ENCODE data around the gene CD99L2. TPM values are rescaled to one million over a fixed set of nuclear protein-coding genes. Genes with fewer than 3 reads are reported as not detected.

The CD99L2 gene
- total and polyA plus RNA-seq, 10 of the 15 experiments (the other 5 are each of a cell fraction or from before 2014, with no cell fraction given), result 1.1 to 22.9 (median 13.0) TPM

DNA sequence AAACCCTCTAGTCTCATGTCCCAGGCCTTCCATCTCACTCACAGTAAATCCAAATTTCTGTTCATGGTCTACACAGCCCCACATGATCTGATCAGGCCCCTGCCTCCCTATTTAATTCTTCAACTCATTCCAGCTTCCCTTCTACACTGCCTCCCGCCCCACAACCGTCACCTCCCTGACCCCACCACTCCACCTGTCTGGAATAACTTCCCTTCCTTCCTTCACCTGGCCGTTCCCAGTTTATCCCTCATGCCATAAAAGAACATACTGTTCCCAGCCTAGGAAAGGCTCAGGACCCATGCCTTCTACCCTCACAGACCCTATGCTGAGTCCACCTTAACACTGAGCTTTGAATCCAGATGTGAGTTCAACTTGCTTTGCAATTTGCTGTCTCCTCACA, 6.8 kb upstream of the CD99L2 start:
- CTCF ChIA-PET, result no interaction called here
- TF ChIP-seq, protein P1, sequence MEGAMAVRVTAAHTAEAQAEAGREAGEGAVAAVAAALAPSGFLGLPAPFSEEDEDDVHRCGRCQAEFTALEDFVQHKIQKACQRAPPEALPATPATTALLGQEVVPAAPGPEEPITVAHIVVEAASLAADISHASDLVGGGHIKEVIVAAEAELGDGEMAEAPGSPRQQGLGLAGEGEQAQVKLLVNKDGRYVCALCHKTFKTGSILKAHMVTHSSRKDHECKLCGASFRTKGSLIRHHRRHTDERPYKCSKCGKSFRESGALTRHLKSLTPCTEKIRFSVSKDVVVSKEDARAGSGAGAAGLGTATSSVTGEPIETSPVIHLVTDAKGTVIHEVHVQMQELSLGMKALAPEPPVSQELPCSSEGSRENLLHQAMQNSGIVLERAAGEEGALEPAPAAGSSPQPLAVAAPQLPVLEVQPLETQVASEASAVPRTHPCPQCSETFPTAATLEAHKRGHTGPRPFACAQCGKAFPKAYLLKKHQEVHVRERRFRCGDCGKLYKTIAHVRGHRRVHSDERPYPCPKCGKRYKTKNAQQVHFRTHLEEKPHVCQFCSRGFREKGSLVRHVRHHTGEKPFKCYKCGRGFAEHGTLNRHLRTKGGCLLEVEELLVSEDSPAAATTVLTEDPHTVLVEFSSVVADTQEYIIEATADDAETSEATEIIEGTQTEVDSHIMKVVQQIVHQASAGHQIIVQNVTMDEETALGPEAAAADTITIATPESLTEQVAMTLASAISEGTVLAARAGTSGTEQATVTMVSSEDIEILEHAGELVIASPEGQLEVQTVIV (IDR thresholded peaks at IDR 0.05; ENCODE audit: borderline replicate concordance, partially characterized antibody), result no peak
- TF ChIP-seq TAF1 (IDR thresholded peaks at IDR 0.05; ENCODE audit: borderline replicate concordance, low read depth, low read length) (no peak), TCF7 (IDR thresholded peaks at IDR 0.05; ENCODE audit: borderline replicate concordance) (no peak), KAT2A (conservative IDR thresholded peaks at IDR 0.05; ENCODE audit: control insufficient read depth, low read depth, low read length) (no peak), SPI1 (IDR thresholded peaks at IDR 0.05; ENCODE audit: borderline replicate concordance, insufficient read depth, low read depth, low read length) (no peak), ETV6 (conservative IDR thresholded peaks at IDR 0.05 in 1 of 2, IDR thresholded peaks at IDR 0.05 in 1 of 2; ENCODE audit: borderline replicate concordance in 1 of 2, low read depth in 1 of 2) (no peak), STAT3 (IDR thresholded peaks at IDR 0.05; ENCODE audit: low read depth, low read length) (no peak), CREB1 (IDR thresholded peaks at IDR 0.05; ENCODE audit: low read depth) (no peak), SIX5 (IDR thresholded peaks at IDR 0.05; ENCODE audit: low read depth, low read length, severe bottlenecking) (no peak), JUND (IDR thresholded peaks at IDR 0.05; ENCODE audit: low read depth, low read length) (no peak), RCOR1 (conservative IDR thresholded peaks at IDR 0.05; ENCODE audit: low read depth, low read length) (no peak)
- TF ChIP-seq, protein P2, sequence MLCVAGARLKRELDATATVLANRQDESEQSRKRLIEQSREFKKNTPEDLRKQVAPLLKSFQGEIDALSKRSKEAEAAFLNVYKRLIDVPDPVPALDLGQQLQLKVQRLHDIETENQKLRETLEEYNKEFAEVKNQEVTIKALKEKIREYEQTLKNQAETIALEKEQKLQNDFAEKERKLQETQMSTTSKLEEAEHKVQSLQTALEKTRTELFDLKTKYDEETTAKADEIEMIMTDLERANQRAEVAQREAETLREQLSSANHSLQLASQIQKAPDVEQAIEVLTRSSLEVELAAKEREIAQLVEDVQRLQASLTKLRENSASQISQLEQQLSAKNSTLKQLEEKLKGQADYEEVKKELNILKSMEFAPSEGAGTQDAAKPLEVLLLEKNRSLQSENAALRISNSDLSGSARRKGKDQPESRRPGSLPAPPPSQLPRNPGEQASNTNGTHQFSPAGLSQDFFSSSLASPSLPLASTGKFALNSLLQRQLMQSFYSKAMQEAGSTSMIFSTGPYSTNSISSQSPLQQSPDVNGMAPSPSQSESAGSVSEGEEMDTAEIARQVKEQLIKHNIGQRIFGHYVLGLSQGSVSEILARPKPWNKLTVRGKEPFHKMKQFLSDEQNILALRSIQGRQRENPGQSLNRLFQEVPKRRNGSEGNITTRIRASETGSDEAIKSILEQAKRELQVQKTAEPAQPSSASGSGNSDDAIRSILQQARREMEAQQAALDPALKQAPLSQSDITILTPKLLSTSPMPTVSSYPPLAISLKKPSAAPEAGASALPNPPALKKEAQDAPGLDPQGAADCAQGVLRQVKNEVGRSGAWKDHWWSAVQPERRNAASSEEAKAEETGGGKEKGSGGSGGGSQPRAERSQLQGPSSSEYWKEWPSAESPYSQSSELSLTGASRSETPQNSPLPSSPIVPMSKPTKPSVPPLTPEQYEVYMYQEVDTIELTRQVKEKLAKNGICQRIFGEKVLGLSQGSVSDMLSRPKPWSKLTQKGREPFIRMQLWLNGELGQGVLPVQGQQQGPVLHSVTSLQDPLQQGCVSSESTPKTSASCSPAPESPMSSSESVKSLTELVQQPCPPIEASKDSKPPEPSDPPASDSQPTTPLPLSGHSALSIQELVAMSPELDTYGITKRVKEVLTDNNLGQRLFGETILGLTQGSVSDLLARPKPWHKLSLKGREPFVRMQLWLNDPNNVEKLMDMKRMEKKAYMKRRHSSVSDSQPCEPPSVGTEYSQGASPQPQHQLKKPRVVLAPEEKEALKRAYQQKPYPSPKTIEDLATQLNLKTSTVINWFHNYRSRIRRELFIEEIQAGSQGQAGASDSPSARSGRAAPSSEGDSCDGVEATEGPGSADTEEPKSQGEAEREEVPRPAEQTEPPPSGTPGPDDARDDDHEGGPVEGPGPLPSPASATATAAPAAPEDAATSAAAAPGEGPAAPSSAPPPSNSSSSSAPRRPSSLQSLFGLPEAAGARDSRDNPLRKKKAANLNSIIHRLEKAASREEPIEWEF (IDR thresholded peaks at IDR 0.05; ENCODE audit: insufficient replicate concordance, low read depth, low read length), result no peak
- TF ChIP-seq, protein P3, sequence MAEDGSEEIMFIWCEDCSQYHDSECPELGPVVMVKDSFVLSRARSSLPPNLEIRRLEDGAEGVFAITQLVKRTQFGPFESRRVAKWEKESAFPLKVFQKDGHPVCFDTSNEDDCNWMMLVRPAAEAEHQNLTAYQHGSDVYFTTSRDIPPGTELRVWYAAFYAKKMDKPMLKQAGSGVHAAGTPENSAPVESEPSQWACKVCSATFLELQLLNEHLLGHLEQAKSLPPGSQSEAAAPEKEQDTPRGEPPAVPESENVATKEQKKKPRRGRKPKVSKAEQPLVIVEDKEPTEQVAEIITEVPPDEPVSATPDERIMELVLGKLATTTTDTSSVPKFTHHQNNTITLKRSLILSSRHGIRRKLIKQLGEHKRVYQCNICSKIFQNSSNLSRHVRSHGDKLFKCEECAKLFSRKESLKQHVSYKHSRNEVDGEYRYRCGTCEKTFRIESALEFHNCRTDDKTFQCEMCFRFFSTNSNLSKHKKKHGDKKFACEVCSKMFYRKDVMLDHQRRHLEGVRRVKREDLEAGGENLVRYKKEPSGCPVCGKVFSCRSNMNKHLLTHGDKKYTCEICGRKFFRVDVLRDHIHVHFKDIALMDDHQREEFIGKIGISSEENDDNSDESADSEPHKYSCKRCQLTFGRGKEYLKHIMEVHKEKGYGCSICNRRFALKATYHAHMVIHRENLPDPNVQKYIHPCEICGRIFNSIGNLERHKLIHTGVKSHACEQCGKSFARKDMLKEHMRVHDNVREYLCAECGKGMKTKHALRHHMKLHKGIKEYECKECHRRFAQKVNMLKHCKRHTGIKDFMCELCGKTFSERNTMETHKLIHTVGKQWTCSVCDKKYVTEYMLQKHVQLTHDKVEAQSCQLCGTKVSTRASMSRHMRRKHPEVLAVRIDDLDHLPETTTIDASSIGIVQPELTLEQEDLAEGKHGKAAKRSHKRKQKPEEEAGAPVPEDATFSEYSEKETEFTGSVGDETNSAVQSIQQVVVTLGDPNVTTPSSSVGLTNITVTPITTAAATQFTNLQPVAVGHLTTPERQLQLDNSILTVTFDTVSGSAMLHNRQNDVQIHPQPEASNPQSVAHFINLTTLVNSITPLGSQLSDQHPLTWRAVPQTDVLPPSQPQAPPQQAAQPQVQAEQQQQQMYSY (CRISPR knock-in tag; IDR thresholded peaks at IDR 0.05), result no peak

More for the DNA sequence above, 6.8 kb upstream of the CD99L2 start:
- ChIA-PET RAD21 (ENCODE audit: unreplicated experiment) (no interaction called here), POLR2A (no interaction called here), SMC1A (ENCODE audit: uncharacterized antibody, unreplicated experiment) (interaction anchor here (0.6 kb wide), 1 partner anchor 33 kb away, joined by 4 read pairs; no protein-coding TSS in a partner anchor)
- no peak overlapping the region for H3K9ac ChIP-seq (ENCODE audit: control insufficient read depth, insufficient read depth, low read length)
- H2AFZ ChIP-seq (ENCODE audit: control insufficient read depth, low read depth, low read length), result no peak overlapping the region
- no peaks in the 10 kb centered on the region for H3K9me3 ChIP-seq (replicated peaks; ENCODE audit: control insufficient read depth, insufficient read depth, low read length)
- no peaks in the 10 kb centered on the region for H3K4me1 ChIP-seq (ENCODE audit: control insufficient read depth, insufficient read depth, low read length)
- H3K4me3 ChIP-seq, result no peak overlapping the region
- no peaks in the 10 kb centered on the region for H4K20me1 ChIP-seq (ENCODE audit: control insufficient read depth, insufficient read depth)
- H3K4me2 ChIP-seq (ENCODE audit: control insufficient read depth, insufficient read depth), result no peak overlapping the region
- no peaks in the 10 kb centered on the region for H3K79me2 ChIP-seq (ENCODE audit: control insufficient read depth, insufficient read depth, low read length)
- in situ Hi-C loops (cut with MboI), result no loop called here
- no peaks in the 10 kb centered on the region for H3K36me3 ChIP-seq (ENCODE audit: control insufficient read depth in 2 of 2, insufficient read depth in 2 of 2, low read length in 1 of 2)
- ATAC-seq (no peak), DNase-seq (ENCODE audit: low read depth, low spot score) (no peak), FAIRE-seq (no peak)
- H3K27ac ChIP-seq (ENCODE audit: control insufficient read depth, insufficient read depth), result no peak overlapping the region
- no peaks in the 10 kb centered on the region for H3K27me3 ChIP-seq (replicated peaks in 1 of 2; ENCODE audit: control insufficient read depth in 2 of 2, insufficient read depth in 2 of 2, low read length in 1 of 2)
- BruUV-seq (replicated peaks), result no TSS peak
- intact Hi-C loops (cut with micrococcal nuclease; ENCODE audit: unreplicated experiment), result no loop called here
- WGBS (ENCODE audit: insufficient coverage, insufficient replicate concordance, low lambda C conversion rate, missing lambda C conversion rate), result 47% methylated on average over 3 of the region's 3 CpGs

Measured in GM12878 (cell line).